ENCODE data around the gene AGTR2. TPM values are rescaled to one million over a fixed set of nuclear protein-coding genes. Genes with fewer than 3 reads are reported as not detected.

The AGTR2 gene, protein sequence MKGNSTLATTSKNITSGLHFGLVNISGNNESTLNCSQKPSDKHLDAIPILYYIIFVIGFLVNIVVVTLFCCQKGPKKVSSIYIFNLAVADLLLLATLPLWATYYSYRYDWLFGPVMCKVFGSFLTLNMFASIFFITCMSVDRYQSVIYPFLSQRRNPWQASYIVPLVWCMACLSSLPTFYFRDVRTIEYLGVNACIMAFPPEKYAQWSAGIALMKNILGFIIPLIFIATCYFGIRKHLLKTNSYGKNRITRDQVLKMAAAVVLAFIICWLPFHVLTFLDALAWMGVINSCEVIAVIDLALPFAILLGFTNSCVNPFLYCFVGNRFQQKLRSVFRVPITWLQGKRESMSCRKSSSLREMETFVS
- total RNA-seq (2012; rRNA removed) (not detected in 2 replicates), polyA plus RNA-seq (2012; rRNA removed) (not detected in 2 replicates), Bru-seq, nascent RNA (not detected), BruChase-seq, experiment 1, labeled RNA remaining after a 6-hour chase (not detected), BruChase-seq, experiment 2, labeled RNA remaining after a 2-hour chase (not detected)
- not detected in 2 replicates for polyA plus RNA-seq (2012; cell fraction: cytosol; rRNA removed)
- polyA plus RNA-seq (2012; cell fraction: nucleus; rRNA removed; ENCODE audit: low replicate concordance): not detected in 2 replicates
- long read RNA-seq: 0 reads

GRCh38 chrX:116170511-116170910 lies at the start of gene AGTR2:
AGTR2 (plus strand) TSS chrX:116170744; CDS start chrX:116172281, 1,537 bp downstream.
- TF ChIP-seq NFE2L2 (IDR thresholded peaks at IDR 0.05; ENCODE audit: low read depth, low read length) (no peak), RAD21 (IDR thresholded peaks at IDR 0.05; ENCODE audit: low read length) (no peak), CEBPB (IDR thresholded peaks at IDR 0.05; ENCODE audit: low read depth, low read length) (no peak), RCOR1 (IDR thresholded peaks at IDR 0.05; ENCODE audit: insufficient replicate concordance, low read length) (no peak), BHLHE40 (IDR thresholded peaks at IDR 0.05; ENCODE audit: low read depth, low read length) (no peak), SMC3 (IDR thresholded peaks at IDR 0.05; ENCODE audit: low read depth, low read length) (no peak), CHD1 (IDR thresholded peaks at IDR 0.05; ENCODE audit: low read depth, low read length) (no peak), FOS (IDR thresholded peaks at IDR 0.05; ENCODE audit: low read depth, low read length) (no peak), MXI1 (IDR thresholded peaks at IDR 0.05; ENCODE audit: borderline replicate concordance, low read depth, low read length) (no peak), POLR2A (IDR thresholded peaks at IDR 0.05; ENCODE audit: low read depth, low read length) (no peak), RFX5 (IDR thresholded peaks at IDR 0.05; ENCODE audit: low read depth, low read length) (no peak), ELK1 (IDR thresholded peaks at IDR 0.05; ENCODE audit: borderline replicate concordance, low read depth, low read length) (no peak), USF2 (IDR thresholded peaks at IDR 0.05; ENCODE audit: low read depth, low read length) (no peak), MAFK (IDR thresholded peaks at IDR 0.05; ENCODE audit: low read depth, low read length) (no peak)
- TF ChIP-seq, protein P1, sequence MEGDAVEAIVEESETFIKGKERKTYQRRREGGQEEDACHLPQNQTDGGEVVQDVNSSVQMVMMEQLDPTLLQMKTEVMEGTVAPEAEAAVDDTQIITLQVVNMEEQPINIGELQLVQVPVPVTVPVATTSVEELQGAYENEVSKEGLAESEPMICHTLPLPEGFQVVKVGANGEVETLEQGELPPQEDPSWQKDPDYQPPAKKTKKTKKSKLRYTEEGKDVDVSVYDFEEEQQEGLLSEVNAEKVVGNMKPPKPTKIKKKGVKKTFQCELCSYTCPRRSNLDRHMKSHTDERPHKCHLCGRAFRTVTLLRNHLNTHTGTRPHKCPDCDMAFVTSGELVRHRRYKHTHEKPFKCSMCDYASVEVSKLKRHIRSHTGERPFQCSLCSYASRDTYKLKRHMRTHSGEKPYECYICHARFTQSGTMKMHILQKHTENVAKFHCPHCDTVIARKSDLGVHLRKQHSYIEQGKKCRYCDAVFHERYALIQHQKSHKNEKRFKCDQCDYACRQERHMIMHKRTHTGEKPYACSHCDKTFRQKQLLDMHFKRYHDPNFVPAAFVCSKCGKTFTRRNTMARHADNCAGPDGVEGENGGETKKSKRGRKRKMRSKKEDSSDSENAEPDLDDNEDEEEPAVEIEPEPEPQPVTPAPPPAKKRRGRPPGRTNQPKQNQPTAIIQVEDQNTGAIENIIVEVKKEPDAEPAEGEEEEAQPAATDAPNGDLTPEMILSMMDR (conservative IDR thresholded peaks at IDR 0.05; ENCODE audit: low read depth, low read length): no peak
- H4K5ac ChIP-seq (ENCODE audit: low read depth, low read length): no peak within 1 kb of the TSS
- no peak within 1 kb of the TSS for H2BK20ac ChIP-seq (ENCODE audit: low read depth, low read length)
- no peak within 1 kb of the TSS for H2BK120ac ChIP-seq (ENCODE audit: low read depth, low read length)
- H3K79me1 ChIP-seq (ENCODE audit: low read depth in 1 of 2, low read length in 2 of 2): no peaks in the 10 kb centered on the region
- H4K8ac ChIP-seq (ENCODE audit: low read depth in 2 of 2, low read length in 2 of 2): no peak within 1 kb of the TSS
- no TSS peak for BruUV-seq (replicated peaks)
- ChIA-PET CTCF (no interaction called here), POLR2A (ENCODE audit: unreplicated experiment) (no interaction called here)
- no peak within 1 kb of the TSS for H3K56ac ChIP-seq (ENCODE audit: extremely low read depth, insufficient read depth, low read length)
- H2AFZ ChIP-seq (replicated peaks; ENCODE audit: low read length, poor library complexity): no peak within 1 kb of the TSS
- in situ Hi-C loops (cut with MboI; ENCODE audit: low sequenced_read_pairs) (no loop called here), dilution Hi-C loops (cut with HindIII; ENCODE audit: low sequenced_read_pairs, unreplicated experiment) (no loop called here), intact Hi-C loops (cut with micrococcal nuclease) (no loop called here)
- H3K27me3 ChIP-seq (ENCODE audit: control insufficient read depth, insufficient read depth, low read length): no peaks in the 10 kb centered on the region
- no peaks in the 10 kb centered on the region for H4K20me1 ChIP-seq (ENCODE audit: insufficient read depth, low read length)
- H3K36me3 ChIP-seq (ENCODE audit: control insufficient read depth, insufficient read depth, low read length): no peaks in the 10 kb centered on the region
- ATAC-seq (ENCODE audit: low read depth): no peak
- H3K18ac ChIP-seq (ENCODE audit: low read depth, low read length): no peak within 1 kb of the TSS
- DNase-seq: no peak
- no peak within 1 kb of the TSS for H3K4me2 ChIP-seq (ENCODE audit: low read depth, low read length)
- no peak within 1 kb of the TSS for H2BK5ac ChIP-seq (ENCODE audit: low read depth, low read length, poor library complexity, severe bottlenecking)
- H2AK9ac ChIP-seq (replicated peaks; ENCODE audit: low read depth, low read length, poor library complexity): no peak within 1 kb of the TSS
- H3K23ac ChIP-seq (ENCODE audit: low read depth, low read length): no peak within 1 kb of the TSS
- H3K4me1 ChIP-seq (ENCODE audit: control insufficient read depth, insufficient read depth, low read length): no peaks in the 10 kb centered on the region
- no peaks in the 10 kb centered on the region for H3K9me1 ChIP-seq (ENCODE audit: insufficient read depth, low read length)
- no peak within 1 kb of the TSS for H3K4me3 ChIP-seq (ENCODE audit: insufficient read depth, low read depth, low read length)
- H3K27ac ChIP-seq (ENCODE audit: insufficient read depth, low read length): no peak within 1 kb of the TSS
- no peaks in the 10 kb centered on the region for H3K9me3 ChIP-seq (ENCODE audit: control insufficient read depth, insufficient read depth, low read length)
- H3K4ac ChIP-seq (ENCODE audit: low read depth, low read length): no peak within 1 kb of the TSS
- no CpG with 5 or more reads among the region's 3 CpGs for WGBS, 2 experiments (ENCODE audit: extremely low coverage in 2 of 2, insufficient read length in 1 of 2)
- H4K91ac ChIP-seq (ENCODE audit: insufficient read depth, low read depth, low read length): no peak within 1 kb of the TSS
- no peak within 1 kb of the TSS for H3K14ac ChIP-seq (replicated peaks; ENCODE audit: low read depth, low read length)
- H2BK15ac ChIP-seq (ENCODE audit: low read depth, low read length): no peak within 1 kb of the TSS
- H3K9ac ChIP-seq (ENCODE audit: low read depth, low read length): no peak within 1 kb of the TSS
- no peak within 1 kb of the TSS for H2AK5ac ChIP-seq (ENCODE audit: low read depth, low read length)
